Measurements from ENCODE around the gene SERINC5.
"Not testable (repeated sequence)": the region's sequence is repeated elsewhere in the genome, so short reads cannot be mapped to it uniquely, and the experiment has no call there.

The SERINC5 gene

DNA sequence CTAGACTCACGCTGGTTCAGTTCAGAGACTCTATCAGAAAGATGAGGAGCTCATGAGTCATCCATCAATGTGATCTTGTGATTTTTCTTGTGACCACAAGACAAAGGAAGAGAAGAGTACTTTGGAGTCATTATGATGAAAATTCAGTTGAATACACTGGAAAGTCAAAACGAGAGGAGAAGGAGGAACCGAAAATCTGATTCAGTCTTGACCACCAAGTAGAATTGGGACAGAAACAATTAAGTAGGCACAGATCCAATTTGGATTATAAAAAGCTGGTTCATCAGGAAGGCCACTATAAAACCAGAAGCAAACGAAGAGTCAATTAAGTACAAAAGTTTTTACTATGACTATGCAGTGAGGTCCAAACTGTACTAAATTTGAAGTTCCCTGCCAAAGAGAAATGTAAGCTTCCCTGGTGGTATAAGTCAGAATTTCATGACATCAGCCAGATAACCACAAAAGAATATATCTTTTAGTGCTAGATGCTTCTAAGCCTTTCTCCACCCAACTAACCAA, 129.8 kb downstream of the SERINC5 start:
- no peak for DNase-seq

GRCh38 chr5:80125022-80125961, 130.6 kb downstream of the SERINC5 start:
- no peak for DNase-seq

- no peak for DNase-seq
These were observed 131.5 kb downstream of the SERINC5 start for GRCh38 chr5:80124121-80124918.

- DNase-seq, result no peak
These were observed 133.3 kb downstream of the SERINC5 start for GRCh38 chr5:80122579-80122978.

DNA sequence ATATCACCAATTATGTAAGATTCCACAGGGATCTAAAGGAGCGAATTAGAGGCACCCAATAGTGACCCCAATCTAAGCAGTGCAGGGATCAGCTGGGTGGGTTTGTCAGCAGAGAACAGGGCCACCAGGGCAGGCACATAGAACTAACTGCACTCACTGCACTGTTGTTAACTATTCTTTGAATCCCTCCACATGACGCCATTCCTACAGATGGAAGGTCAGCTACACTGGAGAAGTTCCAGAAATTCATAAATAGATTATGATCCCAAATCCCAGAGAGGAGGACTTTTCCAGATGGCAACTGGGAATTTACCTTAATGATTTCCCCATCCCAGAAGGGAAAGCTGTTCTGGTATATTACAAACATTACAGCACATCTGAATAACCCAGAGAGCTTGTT, 136.5 kb downstream of the SERINC5 start:
- DNase-seq, result no peak

DNA sequence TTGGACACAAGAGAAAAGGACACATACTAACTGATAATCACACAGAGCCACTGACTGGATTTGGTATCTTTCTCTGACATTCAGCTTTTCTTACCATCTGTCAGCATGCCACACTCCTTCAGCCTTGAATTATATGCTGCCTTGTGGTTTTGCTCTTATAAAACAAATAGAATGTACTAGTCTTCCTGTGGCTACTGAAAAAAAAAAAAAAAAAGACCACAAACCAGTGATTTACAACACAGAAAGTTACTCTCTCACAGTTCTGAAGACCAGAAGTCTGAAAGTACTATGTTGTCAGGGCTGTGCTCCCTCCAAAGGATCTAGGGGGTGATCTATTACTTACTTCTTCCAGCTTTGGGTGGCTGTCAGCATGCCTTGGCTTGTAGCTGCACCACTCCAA, 138.4 kb downstream of the SERINC5 start:
- DNase-seq, result no peak

- DNase-seq, result no peak
These were observed 139.4 kb downstream of the SERINC5 start for GRCh38 chr5:80116465-80116864.

DNA sequence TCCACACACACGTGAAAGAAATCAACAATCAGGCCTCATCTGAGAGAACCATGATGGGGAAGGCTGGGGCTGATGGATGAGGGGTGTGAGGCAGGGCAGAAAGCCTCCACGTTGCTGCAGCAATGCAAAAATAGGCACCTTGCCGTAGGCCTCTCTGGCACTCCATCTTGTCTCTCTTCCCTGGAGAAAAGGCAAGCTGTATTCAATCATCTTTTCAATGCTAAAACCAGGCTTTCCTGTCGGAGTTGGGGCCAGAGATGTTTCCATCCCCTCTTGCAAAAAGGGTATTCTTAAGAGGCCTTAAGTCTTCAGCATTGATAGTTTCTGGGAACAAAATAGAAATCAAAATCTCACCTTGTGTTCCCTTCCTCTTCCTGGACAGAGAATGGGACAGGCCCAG, 139.8 kb downstream of the SERINC5 start:
- no peak for DNase-seq

DNA sequence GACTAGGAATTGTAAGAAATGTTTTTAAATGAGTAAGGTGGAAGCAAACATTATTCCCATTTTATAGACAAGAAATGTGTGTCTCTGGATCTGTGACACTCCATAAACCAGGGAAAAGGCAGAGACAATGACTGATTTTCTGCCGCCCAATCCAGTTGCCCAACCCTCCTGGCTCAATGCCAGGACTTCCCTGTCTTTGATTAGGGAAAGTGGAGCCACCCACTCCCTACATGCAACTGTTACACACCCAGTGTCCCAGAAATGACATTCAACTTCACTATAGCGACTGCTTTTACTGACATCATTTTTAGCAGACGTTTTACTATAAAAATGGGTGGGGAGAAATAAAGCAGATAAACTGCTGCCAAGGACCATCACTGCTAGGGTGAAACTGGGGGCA, 141.0 kb downstream of the SERINC5 start:
- no peak for DNase-seq

GRCh38 chr5:80111376-80111990, 144.4 kb downstream of the SERINC5 start:
- not testable (repeated sequence) for DNase-seq

- no peak for DNase-seq
These were observed 146.0 kb downstream of the SERINC5 start for GRCh38 chr5:80109646-80110478.

DNA sequence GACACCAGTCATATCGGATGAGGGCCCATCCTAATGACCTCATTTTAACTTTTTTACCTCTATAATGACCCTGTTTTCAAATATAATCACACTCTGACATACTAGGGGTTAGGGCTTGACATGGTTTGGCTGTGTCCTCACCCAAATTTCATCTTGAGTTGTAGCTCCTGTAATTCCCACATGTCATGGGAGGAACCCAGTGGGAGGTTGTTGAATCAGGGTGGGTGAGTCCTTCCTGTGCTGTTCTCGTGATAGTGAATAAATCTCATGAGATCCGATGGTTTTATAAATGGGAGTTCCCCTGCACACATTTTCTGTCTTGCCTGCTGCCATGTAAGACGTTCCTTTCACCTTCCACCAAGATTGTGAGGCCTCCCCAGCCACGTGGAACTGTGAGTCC, 148.9 kb downstream of the SERINC5 start:
- DNase-seq, result no peak

DNA sequence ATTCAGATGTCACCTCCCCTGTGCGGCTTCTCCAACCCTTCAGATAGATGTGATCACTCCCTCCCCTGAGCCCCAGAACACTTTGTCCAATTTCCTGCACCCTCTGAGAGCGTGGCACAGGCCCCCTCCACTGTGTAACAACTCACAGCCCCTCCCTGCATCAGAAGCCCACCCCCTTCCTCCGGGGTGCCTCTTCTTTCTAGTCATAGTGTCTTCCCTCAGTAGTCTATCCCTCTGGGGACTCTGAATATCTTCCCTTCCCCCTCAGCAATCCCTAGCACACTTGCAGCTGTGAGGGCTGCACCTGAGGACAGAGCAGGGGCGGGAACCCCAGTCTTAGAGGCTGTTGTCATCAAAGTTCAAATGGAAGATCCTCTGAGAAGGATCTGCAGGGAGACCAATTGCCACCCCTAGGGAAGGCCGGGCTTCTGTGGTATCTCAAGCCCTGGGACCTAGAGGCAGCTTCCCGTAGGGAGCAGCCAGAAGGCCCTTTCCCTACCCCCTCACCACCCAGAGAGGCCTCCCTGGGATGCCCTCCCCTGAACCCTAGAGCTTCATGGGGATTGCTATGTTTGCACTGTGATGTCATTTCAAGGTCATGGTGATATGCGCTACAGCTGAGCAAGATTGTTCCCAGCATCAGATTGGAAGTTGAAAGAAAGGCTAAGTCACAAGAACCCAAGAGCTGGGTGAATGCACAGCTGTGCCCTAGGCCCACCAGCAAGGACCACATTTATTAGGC, 150.0 kb downstream of the SERINC5 start:
- no peak for DNase-seq

GRCh38 chr5:80103371-80103770, 152.5 kb downstream of the SERINC5 start:
- DNase-seq, result no peak

- no peak for DNase-seq
These were observed 153.9 kb downstream of the SERINC5 start for GRCh38 chr5:80101993-80102392.

GRCh38 chr5:80097451-80097850, 158.4 kb downstream of the SERINC5 start:
- DNase-seq, result no peak

DNA sequence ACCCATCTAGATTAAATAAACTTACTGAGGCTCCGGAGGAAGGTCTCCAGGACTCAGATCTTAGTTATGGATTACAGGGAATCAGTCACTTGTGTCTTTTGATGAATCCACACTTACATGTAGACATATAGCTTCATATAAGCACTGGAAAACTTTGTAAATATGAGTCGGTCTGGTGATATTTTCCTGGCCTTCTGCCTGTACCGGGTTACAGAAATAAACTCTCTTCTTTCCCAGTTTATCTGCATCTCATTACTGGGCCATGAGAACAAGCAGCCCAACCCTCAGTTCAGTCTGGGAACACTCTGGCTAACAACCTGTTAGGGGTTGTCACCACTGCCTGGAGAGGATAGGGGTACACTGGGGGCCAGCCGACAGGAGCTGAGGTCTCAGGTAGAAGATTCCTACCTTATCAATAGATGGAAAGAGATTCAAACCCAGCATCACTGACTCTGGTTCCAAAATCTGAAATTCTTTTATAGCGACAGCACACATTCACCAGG, 161.6 kb downstream of the SERINC5 start:
- DNase-seq, result no peak

DNA sequence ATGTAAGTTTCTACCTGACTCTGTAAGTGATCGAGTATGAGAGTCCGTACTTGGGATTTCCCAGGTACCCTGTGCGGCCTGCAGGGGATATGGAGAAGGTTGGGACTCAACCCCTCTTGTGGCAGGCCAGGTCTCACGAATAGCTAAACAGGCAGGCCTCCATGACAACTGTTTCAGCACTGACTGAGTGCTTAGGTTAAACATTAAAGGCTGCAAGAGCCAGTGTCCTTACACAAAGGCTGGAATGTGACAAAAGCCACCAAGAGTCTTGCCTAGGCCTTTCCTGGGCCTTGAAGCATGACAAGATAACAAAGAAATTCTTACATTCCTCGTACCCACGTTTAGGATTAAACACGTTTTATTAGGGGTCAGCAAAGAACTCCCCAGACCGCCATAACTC, 162.1 kb downstream of the SERINC5 start:
- no peak for DNase-seq

DNA sequence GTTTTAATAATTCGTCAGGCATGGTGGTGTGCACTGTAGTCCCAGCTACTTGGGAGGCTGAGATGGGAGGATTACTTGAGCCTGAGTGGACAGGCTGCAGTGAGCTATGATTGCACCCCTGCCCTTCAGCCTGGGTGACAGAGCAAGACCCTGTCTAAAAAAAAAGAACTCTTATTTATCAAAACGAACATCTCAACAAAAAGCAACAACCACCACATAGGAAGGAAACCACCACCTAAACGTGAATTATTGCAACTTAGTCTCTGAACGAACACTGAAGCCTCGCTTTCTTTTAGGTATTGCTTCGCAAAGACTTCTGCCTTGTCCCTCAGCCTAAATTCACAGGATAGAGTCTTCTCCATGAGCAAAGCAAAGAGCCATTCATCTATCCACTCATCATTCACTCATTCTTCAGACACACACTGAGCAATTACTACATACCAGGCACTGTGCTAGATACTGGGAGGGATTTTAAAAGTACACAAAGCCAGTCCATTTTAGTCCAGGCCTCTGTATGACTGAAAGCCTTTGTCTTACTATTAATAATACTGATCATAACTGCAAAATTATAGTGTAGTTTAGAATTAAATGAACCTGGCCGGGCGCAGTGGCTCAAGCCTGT, 163.3 kb downstream of the SERINC5 start:
- peak; percentile 47 for DNase-seq

DNA sequence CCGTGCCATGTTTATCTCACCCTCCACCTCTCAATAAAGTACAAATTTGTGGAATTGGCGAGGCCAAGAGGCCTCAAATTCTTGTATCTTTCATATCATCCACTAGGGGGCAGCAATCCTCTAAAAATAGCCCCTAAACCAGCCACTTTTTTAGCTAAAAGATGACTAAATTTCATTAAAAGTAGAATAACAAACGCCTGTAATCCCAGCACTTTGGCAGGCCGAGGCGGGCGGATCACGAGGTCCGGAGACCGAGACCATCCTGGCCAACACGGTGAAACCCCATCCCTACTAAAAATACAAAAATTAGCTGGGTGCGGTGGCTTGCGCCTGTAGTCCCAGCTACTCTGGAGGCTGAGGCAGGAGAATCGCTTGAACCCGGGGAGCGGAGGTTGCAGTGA, 164.1 kb downstream of the SERINC5 start:
- peak; percentile 45 for DNase-seq

- DNase-seq, result no peak
These were observed 165.0 kb downstream of the SERINC5 start for GRCh38 chr5:80090884-80091166.
